HG03280 (cell line): ENCODE measurements around the gene ANXA9.
A peak's percentile ranks its signal among the peaks of the same experiment; 100 is the strongest.

Experiments
- ATAC-seq: cut with Tn5 transposase; IDR thresholded peaks from one replicate; pipeline ENCODE4 v1.9.1; 2021; ENCODE audit warnings: mild to moderate bottlenecking, moderate library complexity; ENCODE audit not compliant: unreplicated experiment

The ANXA9 gene

DNA sequence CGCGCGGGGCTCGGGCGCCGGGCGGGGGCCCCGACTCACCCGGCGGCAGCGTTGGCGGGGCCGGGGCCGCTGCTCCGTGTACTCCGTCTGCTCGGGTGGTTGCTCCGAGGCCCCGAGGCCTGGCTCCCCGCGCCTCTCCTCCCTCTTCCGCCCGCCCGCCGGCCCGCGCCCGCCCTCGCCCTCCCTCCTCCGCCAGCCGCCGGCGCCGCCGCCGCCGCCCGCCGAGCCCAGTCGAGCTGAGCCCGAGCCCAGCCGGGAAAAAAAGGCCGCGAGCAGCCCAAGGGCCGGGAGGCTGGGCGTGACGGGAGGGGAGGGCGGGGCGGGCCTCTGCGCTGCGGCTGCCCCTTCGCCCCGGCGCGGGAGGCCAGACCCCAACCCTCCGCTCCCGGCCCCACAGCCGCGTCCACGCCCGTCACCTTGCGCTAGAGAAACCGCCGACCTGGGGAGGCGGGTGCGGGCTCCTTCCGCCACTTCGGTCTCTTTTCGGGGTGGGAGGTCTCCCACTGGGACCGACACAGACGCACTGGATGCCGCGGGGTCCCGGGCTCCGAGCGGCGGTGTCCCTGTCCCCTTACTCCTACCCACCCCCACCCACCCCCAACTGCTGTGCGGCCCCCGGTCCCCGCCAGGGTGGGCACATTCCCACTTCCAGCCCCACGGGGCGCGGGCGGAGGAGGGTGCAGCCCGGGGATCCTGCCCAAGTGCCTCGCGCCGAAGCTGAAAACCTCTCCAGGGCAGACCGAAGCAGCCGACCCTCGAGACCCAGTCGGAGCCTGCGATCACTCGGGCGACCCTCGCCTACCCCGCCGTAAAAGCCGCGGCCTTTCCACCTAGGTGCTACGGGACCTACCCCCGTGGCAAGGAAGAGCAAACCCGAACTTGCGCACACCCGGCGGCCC, 7.3 kb upstream of the ANXA9 start, which contains the start of gene CERS2:
CERS2 (minus strand) TSS at position 256 of the 899 bp plus-strand sequence. CDS start 5,745 bp downstream, outside the sequence.
- ATAC-seq = peak; percentile 55

DNA sequence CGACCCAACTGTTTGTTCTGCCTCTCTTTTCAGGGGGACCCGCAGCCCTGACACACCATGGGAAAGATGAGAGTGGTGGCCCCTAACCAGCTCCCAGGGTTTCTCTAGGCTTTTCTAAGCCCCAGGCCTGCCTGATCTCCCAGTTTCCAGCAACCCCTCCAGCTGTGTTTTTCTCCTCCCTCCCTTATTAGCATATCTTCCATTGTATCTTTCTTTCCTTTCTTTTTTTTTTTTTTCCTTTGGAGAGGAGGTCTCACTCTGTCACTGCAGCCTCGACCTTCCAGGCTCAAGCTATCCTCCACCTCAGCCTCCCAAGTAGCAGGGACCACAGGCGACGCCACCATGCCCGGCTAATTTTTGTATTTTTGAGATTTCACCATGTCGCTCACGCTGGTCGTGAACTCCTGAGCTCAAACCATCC, 5.7 kb upstream of the ANXA9 start:
- ATAC-seq = no peak

DNA sequence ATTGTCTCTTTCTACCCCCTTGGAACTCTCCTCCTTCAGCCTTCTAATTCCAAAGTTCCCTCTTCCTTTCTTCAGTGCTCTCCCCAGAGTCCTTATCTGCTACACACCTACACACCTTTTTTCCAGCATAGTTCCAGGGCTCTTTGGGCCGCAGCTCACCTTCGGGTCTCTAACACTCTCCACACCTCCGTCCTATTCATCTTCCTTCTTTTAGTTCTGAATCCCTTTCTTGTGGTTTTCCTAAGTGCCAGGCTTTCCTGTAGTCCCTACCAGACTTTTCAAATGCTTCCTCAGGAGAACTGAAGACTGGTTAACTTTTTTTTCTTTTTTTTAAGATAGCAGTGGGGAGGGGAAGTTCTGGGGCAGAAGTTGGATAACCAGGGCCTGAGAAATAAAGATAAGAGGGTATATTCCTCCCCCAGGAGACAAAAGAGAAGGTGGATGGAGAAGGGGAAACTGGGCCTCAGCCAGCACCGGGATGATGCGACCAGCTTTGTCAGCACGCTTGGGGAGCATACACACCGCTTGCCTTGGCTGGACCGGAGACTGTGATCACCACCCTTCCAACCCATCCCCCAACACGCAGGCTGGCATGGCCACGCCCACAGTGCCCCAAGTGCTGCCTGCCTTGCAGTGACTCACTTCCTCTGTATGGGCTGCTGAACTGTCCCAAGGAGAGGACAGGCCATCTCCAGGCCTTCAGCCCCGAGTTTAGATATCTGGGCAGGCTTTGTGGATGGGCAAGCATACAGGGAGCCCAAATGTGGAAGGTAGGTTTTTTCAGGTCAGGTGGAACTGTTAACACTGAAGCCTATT, 5.0 kb upstream of the ANXA9 start:
- no peak for ATAC-seq

DNA sequence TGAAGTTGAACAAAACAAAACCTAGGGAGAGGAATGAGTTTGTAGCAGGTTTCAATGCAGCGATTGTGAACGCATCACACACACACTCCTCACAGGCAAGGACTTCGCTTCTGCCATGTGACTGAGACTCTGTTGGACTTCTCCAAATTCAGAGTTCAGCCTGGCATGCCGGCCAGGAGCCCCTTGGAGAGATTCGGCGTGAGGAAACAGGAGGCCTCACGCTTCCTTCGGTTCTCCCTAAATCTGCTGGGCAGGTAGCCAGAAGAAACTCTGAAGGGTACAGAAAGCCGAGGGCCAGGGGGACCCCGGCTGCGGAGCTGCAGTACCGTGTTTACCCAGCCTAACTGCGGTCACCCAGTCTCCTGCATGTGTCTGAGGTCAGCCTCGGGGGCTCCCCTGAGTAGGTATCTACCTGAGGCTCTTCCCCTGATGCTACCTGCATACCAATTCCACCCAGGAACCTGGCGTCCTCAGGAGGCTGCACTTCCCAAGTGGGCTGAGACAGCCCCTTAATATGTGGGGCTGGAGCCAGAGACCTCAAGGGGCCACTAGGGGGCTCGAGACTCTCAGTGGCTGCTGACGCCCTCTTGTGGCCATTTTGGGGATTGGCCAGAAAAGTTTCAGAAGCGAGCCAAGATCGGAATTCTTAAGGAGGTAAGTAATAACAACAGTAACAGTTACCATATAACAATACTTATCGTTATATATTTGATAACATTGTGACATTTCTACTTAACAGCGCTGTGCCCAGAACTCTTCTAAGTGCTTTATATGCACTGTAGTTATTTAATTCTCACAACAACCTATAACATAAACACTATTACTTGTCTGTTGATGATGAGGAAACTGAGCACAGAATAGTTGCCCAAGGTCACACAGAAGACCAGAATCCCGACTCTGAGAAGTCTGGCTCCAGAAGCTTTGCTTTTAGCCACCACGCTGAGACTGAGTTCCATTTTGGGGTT, 2.7 kb upstream of the ANXA9 start:
- ATAC-seq = peak; percentile 47

DNA sequence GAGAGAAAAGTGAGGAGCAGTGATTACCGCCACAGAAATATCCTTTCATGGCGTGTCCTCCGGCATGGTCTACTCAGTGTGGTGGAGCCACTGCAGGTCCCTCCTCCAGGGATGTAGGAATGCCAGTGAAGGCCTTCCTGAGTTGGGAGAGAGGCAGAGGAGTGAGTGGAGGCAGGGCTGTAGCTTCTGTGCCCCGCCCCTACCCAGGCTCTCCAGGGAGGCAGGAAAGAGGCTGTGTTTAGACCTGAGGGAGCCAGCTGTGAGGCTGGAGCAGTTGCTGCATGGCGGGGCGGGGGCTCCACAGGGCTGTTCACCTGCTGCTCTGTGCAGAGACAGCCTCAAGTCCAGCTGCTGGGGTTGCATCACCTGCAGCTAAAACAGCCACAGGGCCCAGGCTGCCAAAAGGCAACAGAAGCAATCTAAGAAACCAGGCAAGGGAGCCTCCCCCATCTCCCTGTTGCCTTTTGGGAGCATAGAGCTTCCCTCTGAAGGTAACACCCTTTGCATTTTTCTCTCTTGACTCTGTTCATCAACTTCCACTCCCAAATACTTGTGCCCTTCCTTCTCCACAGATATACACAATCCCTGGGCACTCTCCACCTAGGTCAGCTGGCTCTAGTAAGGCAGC, 801 bp upstream of the ANXA9 start:
- no peak for ATAC-seq

DNA sequence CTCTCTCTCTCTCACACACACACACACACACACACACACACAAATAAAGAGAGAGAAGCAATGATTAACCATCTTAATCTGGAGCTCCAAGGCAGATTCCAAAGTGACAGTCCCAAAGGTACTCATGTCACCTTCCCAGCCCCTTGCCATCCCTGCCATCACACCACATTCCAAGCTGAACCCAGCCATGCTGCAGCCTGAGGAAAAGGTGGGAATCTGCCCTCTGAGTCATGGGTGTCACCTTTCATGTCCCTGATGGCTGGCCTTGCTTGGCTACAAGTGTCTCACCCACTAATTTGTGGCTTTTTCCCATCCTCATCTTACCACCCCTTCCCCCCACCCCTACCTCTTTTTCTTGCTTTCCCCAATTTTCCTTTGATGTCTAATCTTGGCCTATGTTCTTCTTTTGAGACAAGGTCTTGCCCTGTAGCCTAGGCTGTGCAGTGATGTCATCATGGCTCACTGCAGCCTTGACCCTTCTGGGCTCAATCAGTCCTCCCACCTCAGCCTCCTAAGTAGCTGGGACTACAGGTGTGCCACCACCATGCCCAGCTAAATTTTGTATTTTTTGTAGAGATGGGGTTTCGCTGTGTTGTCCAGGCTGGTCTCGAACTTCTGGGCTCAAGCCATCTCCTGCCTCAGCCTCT, 3.2 kb downstream of the ANXA9 start:
- no peak for ATAC-seq

DNA sequence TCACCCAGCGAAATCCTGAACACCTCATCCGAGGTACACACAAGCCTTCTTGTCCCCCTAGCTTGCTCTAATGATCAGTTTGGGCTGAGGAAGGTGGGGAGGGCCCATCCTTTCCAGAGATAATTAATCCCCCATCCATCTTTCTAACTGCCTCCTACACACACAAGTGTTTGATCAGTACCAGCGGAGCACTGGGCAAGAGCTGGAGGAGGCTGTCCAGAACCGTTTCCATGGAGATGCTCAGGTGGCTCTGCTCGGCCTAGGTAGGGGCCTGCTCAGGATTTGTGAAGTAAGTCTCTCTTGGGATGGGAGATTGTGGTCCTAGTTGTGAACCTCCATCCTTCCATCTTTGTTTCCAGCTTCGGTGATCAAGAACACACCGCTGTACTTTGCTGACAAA, 5.8 kb downstream of the ANXA9 start:
- ATAC-seq = no peak

DNA sequence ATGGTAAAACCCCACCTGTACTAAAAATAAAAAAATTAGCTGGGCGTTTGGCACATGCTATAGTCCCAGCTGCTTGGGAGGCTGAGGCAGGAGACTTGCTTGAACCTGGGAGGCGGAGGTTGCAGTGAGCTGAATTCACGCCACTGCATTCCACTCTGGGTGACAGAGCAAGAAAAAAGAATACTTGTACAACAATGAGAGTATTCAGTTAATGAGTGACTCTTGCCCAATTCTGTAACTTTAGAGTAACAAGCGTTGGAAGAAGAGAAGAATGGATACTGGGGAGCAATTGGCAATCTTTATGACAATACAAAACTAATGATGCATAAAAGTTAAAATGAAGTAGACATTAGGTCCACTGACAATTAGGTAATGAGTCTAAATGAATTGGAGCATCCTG, 10.5 kb downstream of the ANXA9 start:
- ATAC-seq = no peak

DNA sequence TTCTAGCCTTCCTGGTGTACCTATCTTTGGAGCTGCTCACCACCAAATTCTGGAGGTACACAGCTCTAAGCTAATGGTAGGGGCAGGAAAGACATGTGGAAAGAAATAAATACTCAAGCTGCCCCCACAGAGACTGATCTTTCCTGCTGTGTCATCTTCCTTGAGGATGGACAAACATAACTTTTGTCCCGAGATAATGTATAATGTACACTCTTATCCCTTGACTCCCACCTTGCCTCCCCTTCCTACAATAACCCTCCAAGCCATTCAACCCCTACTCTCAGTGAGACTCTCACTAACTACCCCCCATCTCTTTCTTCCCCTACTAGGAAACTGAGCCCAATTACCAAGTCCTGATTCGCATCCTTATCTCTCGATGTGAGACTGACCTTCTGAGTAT, 12.2 kb downstream of the ANXA9 start:
- ATAC-seq = no peak

DNA sequence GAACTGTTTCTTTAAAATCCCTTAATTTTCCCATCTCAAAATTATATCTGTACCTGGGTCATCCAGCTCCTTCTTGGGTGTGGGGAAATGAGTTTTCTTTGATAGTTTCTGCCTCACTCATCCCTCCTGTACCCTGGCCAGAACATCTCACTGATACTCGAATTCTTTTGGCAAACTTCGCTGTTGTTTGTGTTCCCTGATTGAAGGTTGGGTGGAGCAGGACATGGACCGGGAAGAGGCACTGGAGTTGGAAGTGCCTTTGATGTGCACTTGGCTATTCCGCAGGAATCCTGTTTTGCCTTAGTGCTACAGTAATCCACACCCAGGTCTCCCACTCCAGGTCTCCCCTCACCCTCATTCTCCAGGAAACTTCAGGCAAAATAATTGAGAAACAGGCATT, 13.4 kb downstream of the ANXA9 start:
- ATAC-seq = no peak

DNA sequence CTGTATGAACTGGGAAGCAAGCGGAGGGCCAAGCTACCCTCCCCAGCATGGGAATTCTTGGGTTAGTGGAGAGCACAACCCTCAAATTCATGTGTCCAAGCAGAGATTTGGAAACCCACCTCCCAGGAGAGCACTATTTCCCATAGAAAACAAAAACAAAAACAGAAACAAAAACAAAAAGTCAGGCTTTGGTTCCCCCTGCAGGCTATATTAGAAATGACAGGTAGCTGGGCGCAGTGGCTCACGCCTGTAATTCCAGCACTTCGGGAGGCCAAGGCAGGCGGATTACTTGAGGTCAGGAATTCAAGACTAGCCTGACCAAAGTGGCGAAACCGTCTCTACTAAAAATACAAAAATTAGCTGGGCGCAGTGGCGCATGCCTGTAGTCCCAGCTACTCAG, 13.8 kb downstream of the ANXA9 start:
- no peak for ATAC-seq

DNA sequence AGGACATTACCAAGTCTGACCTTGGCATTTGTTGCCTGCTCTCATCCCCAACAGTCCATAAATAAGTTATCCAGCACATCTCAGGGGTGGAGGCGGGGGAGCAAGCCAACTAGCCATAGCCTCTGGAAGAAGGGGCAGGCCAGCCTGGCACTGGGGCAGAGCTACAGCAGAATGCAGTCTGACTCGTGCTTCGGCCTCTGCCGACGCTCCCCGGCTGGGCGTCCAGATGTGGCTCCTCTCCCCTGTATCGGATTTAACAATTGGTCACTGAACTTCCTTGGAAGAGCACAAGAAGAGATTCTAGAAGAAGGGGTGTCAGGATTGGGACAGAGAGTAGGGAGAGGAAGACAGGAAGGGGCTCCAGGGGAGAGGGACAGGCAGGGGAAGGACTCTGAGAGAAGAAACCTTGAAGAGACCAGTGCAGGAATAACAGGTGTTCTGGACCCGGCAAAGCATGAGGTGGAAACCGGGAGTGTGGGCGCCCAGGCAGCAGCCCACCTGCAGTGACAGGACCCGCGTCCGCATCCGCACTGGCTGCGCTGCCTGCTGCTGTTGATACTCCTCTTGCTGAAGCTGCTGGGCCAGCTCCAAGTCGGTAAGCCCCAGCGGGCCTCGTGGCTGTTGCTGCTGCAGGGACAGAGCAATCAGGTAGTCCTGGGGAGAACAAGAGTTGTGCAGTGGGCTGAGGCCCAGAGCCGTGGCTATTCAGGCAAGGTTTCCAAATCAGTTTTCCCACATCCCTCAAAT, 15.2 kb downstream of the ANXA9 start:
- ATAC-seq = no peak

DNA sequence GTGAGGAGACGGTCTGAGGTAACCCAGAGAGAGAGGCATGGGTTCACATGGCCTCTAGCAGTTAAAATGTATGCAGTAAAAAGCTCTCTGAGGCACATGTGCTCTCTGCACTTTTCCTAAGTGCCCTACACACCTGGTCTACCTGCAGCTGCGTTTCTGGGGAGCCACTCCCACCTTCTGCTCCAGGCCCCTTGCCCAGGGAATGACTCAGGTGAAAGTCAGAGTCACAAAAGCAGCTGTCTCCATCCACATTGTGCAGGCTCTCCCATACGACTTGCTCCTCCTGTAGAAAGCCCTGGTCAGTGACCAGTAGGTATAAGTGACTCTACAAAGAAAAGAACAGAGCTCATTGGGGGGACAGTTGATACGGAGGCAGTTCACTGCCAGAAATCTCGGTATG, 15.9 kb downstream of the ANXA9 start:
- ATAC-seq = no peak

DNA sequence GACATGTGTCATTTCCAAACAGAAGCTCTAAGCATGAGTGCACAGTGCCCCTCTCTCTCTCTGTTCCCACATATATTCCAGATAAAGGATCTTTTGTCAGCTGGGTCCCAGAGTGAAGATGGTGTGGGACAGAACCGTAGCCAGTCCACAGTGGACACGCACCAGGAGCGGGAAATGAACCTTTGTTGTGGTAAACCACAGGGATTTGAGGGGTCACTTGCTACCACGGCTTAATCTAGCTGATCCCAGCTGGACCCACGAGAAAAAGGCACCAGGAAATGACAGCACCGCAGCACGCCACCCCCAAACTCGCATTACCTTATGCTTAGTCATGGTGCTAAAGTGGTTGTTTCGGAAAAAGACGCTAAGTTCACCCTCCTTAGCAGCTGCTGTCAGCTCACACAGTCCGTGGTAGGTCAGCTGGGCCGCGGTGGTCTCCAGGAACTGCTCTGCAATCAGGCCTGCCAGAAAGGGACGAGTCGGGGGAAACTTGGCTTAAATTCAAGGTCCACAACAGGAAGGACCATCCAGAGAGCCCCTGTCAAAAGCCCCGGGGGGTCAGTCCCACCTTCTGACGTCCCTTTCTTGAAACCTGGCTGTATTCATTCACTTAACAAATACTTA, 17.1 kb downstream of the ANXA9 start:
- no peak for ATAC-seq

DNA sequence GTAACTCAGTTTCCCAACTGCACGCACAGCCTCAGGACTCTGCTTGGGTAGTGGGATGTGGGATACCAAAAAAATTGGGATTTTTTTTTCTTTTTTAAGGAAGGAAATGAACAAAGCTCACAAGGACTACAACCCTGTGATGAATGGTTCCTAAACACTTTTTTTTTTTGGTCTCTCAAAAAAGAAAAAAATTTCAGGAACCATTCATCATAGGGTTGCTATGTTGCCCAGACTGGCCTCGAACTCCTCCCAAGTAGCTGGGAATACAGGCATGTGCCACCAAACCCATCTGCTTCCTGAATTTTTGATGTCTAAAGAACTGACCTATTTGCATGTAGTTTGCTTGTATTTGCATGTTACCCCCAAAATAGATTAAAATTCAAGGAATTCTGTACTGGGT, 17.8 kb downstream of the ANXA9 start:
- ATAC-seq = no peak

DNA sequence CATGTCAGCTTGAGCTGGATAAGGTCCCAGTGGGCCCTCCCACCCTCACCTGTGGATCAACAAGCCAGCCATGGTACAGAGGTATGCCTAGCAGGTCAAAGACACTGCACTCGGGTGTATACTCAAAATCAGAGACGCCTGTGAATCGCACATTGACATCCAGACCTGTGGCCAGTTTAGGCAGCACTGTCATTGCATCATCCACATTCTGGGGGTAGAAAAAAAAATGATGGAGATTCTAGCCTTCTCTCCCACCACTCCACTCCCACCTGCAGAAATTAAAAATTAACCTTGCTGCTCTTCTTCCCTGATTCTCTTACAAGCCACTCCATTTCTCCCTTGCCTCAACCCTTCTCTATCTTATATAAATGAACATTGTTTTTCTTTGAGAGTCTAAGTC, 18.3 kb downstream of the ANXA9 start:
- ATAC-seq = no peak

DNA sequence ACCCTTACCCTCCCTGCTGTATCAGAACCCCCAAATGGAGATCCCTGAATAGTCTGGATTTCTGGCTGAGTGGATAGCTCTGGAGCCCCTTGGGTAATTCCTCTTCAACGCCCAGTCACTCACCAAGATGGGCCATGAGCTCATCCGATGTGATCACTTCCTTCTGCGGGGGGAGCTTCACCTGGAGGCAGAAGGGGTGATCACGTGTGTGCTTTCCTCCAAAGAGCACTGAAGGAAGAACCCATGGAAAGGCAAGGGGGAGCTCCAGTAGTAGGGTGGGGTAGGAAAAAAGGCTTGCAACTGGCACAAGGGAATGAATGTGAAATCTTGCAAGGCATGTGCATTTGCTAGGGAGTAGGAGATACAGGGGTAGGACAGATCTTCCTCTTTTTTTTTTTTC, 19.5 kb downstream of the ANXA9 start:
- ATAC-seq = no peak

DNA sequence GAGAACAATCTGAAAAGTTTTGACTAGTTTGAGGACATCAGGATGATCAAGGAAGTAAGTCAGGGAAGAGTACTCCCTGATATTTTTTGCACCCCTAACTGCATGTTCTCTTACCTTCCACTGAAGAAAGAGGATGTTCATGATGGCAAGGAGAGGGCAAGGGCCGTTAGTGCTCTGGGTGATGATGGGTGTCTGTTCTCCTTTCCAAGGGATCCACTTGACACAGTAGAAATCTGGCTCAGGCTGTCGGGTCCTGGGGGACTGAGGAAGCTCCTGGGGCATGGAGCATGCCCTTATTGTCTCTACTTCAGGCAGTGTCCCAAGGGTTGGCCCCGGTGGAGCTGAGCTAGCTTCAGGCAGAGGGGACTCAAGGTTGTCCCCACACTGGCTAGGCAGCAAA, 20.0 kb downstream of the ANXA9 start:
- ATAC-seq = no peak

DNA sequence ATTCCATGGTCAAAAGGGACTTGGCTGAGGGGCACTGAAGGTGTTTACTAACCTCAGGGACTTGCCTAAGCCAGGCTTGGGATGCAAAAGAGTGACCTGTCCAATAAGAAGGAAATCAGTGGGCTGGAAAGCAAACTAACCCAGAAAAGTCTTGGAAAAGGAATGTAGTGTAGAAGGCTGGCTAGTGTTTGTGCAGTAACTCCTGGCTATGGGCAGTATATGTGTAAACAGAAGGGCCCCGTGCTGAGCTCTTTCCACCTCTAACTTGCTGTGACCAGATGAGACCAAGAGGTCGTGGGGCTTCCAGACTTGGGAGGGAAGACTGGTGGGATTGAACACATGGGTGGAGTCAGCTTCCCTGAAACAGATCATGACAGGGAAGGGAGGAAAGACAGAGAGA, 20.5 kb downstream of the ANXA9 start:
- no peak for ATAC-seq
